ENCODE data around the gene KLHDC2.
"Not testable (repeated sequence)": the region's sequence is repeated elsewhere in the genome, so short reads cannot be mapped to it uniquely, and the experiment has no call there.

Gene KLHDC2

GRCh38 chr14:49767571-49768300 lies at the start of gene KLHDC2:
Gene KLHDC2, plus strand, starts transcription at chr14:49768153. Its CDS starts 316 bp downstream, at chr14:49768469.
- DNase-seq: peak; percentile 86

GRCh38 chr14:49720744-49721143 lies 47.2 kb upstream of the KLHDC2 start:
- no peak for DNase-seq

- not testable (repeated sequence) for DNase-seq
Measured at GRCh38 chr14:49721733-49722435, 46.1 kb upstream of the KLHDC2 start.

GRCh38 chr14:49727171-49727570 lies 40.8 kb upstream of the KLHDC2 start:
- DNase-seq: no peak

GRCh38 chr14:49732896-49733295 lies 35.1 kb upstream of the KLHDC2 start:
- no peak for DNase-seq

GRCh38 chr14:49733836-49734235 lies 34.1 kb upstream of the KLHDC2 start:
- DNase-seq: no peak

- not testable (repeated sequence) for DNase-seq
Measured at GRCh38 chr14:49735669-49736068, 32.3 kb upstream of the KLHDC2 start.

- DNase-seq: no peak
Measured at GRCh38 chr14:49745191-49745590, 22.8 kb upstream of the KLHDC2 start.

- not testable (repeated sequence) for DNase-seq
Measured at GRCh38 chr14:49746476-49746875, 21.5 kb upstream of the KLHDC2 start.

GRCh38 chr14:49754570-49755097 lies 13.3 kb upstream of the KLHDC2 start:
- no peak for DNase-seq

GRCh38 chr14:49755378-49755777 lies 12.6 kb upstream of the KLHDC2 start:
- no peak for DNase-seq

GRCh38 chr14:49761839-49762551 lies 6.0 kb upstream of the KLHDC2 start:
- DNase-seq: no peak

GRCh38 chr14:49766839-49767238 lies 1.1 kb upstream of the KLHDC2 start:
- DNase-seq: no peak

- DNase-seq: no peak
Measured at GRCh38 chr14:49767270-49767570, 733 bp upstream of the KLHDC2 start.

GRCh38 chr14:49768301-49769121 lies 558 bp downstream of the KLHDC2 start:
- DNase-seq: peak; percentile 57

- DNase-seq: no peak
Measured at GRCh38 chr14:49769171-49769570, 1.2 kb downstream of the KLHDC2 start.

GRCh38 chr14:49769581-49770211 lies 1.7 kb downstream of the KLHDC2 start:
- DNase-seq: no peak

GRCh38 chr14:49770212-49770817 lies 2.4 kb downstream of the KLHDC2 start:
- DNase-seq: no peak

GRCh38 chr14:49771691-49772090 lies 3.7 kb downstream of the KLHDC2 start:
- not testable (repeated sequence) for DNase-seq

GRCh38 chr14:49774106-49774505 lies 6.2 kb downstream of the KLHDC2 start:
- DNase-seq: no peak

- DNase-seq: no peak
Measured at GRCh38 chr14:49778421-49778820, 10.5 kb downstream of the KLHDC2 start.

GRCh38 chr14:49781040-49781439 lies 13.1 kb downstream of the KLHDC2 start:
- not testable (repeated sequence) for DNase-seq
